Measurements from ENCODE around the gene ACER2.
A peak's percentile ranks its signal among the peaks of the same experiment; 100 is the strongest.

The ACER2 gene

DNA sequence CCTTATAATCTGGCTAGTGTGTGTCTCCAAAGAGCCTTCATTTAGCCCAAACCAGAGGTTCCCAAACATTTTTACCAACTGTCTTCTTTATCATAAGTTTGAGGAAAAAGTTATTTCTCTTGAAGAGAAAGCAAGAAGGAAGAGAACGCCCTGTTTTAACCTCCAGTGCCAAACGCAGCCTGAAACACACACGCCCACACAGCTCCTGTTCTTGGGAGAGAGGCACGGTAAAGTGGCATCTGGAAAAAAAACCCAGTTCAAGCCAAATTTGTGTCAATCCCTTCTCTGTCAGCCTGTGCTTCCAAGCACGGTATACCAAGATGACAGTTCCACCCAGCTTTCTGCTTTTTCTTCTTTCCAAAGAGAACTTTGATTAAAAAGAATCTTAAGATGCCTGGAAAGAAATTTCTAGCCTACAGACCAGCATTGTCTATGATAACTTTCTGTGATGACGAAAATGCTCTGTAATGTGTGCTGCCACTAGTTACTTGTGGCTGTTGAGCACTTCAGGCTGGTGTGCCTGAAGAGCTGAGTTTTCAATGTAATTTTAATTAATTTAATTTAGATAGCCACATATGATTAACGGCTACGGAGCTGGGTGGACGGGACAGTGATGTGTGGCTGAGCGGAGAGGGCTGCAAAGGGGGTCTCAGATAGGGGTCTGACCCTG, 62.3 kb downstream of the ACER2 start:
- in situ Hi-C loops (cut with HindIII; ENCODE audit: low pct_ligation_motif_present, low pct_unique_long_range_greater_than_20kb, low sequenced_read_pairs): no loop called here
- DNase-seq: no peak

DNA sequence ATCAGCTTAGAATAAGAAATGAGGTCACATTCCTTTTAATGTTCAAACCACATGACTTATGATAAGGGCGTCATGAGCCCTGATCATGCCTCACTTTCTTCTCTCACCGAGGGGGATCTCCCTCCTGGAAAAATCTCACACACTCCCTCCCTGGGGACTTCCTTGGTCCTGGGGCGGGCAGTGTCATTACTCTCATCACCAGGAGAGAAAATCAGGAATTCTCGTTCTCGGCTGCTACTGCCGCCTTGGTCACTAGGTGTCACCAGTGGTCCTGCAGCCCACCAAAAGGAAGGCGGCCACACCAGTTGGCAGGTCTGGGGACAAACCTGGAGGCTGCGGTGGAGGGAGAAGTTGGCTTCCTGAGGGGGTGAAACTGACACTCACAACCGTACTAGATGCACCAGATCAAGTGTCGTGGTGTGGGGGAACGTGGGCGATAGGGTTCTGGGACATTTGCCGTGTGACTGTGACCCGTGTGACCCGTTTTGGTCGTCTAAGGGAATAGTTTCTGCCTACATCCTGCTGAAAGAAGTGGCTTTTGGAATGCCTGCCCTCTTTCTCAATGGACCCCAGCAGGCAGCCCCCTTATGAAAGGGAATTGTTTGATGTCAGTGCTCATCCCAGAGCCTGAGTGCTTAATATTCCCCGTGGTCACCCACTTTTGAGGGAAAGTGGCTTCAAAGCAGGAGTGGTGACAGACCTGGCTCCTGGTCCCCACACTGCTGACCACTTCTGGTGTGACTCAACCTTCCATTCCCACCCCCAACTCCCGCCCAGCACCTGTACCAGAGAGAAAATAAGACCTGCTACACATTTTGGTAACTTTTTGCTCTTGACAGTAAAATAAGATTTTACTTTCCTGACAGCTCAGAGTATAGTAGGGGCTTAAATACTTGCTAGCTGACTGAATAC, 63.2 kb downstream of the ACER2 start:
- in situ Hi-C loops (cut with HindIII; ENCODE audit: low pct_ligation_motif_present, low pct_unique_long_range_greater_than_20kb, low sequenced_read_pairs): no loop called here
- DNase-seq: peak; percentile 61

DNA sequence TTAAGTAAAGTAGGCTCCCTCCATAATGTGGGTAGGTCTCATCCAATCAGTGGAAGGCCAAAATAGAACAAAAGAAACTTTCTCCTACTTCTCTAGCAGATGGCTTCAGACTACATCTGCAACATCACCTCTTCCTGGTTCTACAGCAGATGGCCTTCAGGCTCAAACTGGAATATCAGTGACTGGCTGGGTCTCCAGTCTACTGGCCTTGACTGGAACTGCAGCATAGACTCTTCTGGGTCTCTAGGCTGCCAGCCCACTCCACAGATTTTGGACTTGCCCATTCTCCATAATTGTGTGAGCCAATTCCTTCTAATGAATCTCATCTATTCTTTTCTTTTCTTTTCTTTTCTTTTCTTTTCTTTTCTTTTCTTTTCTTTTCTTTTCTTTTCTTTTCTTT, 64.8 kb downstream of the ACER2 start:
- in situ Hi-C loops (cut with HindIII; ENCODE audit: low pct_ligation_motif_present, low pct_unique_long_range_greater_than_20kb, low sequenced_read_pairs): no loop called here
- DNase-seq: no peak

GRCh38 chr9:19479874-19480273, 71.1 kb downstream of the ACER2 start:
- in situ Hi-C loops (cut with HindIII; ENCODE audit: low pct_ligation_motif_present, low pct_unique_long_range_greater_than_20kb, low sequenced_read_pairs): no loop called here
- no peak for DNase-seq

GRCh38 chr9:19480345-19480744, 71.5 kb downstream of the ACER2 start:
- no peak for DNase-seq
- in situ Hi-C loops (cut with HindIII; ENCODE audit: low pct_ligation_motif_present, low pct_unique_long_range_greater_than_20kb, low sequenced_read_pairs): no loop called here

GRCh38 chr9:19481121-19481870, 72.5 kb downstream of the ACER2 start:
- DNase-seq: no peak
- in situ Hi-C loops (cut with HindIII; ENCODE audit: low pct_ligation_motif_present, low pct_unique_long_range_greater_than_20kb, low sequenced_read_pairs): no loop called here

GRCh38 chr9:19481971-19482404, 73.2 kb downstream of the ACER2 start:
- DNase-seq: no peak
- in situ Hi-C loops (cut with HindIII; ENCODE audit: low pct_ligation_motif_present, low pct_unique_long_range_greater_than_20kb, low sequenced_read_pairs): no loop called here

DNA sequence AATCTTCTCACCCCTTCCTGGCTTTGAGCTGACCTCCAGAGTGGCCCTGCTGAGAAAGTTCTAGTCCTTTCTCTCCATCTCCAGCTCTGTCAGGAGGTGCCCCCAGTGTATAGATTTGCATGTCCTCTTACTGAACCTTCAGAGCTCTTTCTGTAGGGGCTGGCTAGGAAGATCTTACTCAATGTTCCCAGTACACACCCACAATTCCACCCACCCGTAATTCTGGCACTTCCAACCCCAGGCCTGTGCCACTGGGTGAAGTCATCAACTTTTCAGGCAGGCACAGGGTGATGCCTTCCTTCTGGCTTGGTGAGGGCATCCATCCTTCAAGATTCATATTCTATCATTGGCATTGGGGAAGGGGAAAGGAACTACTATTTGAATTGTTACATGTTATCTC, 75.9 kb downstream of the ACER2 start:
- in situ Hi-C loops (cut with HindIII; ENCODE audit: low pct_ligation_motif_present, low pct_unique_long_range_greater_than_20kb, low sequenced_read_pairs): no loop called here
- no peak for DNase-seq

- no peak for DNase-seq
- in situ Hi-C loops (cut with HindIII; ENCODE audit: low pct_ligation_motif_present, low pct_unique_long_range_greater_than_20kb, low sequenced_read_pairs): no loop called here
These were observed 76.4 kb downstream of the ACER2 start for GRCh38 chr9:19485193-19485592.

DNA sequence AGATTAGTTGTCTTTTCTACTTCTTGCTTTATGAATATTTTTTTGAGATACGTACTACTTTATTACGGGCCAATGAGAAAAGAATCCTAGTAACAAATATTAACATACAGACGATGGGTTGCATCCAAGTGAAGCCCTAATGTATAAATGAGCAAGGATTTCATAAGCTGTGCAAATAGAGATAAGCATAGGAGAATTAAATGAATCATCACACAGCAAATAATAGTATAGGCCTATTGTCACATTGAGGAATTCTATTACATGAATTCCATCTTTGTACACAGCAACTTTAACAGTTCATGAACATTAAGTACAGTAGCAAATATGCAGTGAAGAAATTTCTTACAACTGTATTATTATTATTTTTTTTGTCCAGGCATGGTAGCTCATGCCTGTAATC, 78.0 kb downstream of the ACER2 start:
- no peak for DNase-seq
- in situ Hi-C loops (cut with HindIII; ENCODE audit: low pct_ligation_motif_present, low pct_unique_long_range_greater_than_20kb, low sequenced_read_pairs): no loop called here

- in situ Hi-C loops (cut with HindIII; ENCODE audit: low pct_ligation_motif_present, low pct_unique_long_range_greater_than_20kb, low sequenced_read_pairs): no loop called here
- no peak for DNase-seq
These were observed 79.9 kb downstream of the ACER2 start for GRCh38 chr9:19488721-19489120.

DNA sequence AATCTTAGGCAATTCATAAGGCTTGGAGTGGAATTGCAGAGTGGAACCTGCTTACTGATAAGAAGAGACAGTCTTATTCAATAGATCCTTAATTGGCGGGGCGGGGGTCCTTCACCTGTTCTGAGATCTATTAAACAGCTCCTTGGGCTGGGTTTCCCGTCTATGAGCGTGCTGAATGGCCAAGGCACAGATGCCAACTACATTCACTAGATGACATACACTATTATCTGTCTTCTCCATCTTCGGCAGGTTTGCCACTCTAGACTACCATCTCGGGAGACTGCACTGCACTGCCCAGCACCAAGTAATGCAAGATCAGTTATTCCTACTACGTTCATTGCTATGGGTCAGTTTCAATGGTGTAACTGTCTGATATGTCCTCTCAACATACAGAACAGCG, 81.5 kb downstream of the ACER2 start:
- no peak for DNase-seq
- in situ Hi-C loops (cut with HindIII; ENCODE audit: low pct_ligation_motif_present, low pct_unique_long_range_greater_than_20kb, low sequenced_read_pairs): no loop called here

- in situ Hi-C loops (cut with HindIII; ENCODE audit: low pct_ligation_motif_present, low pct_unique_long_range_greater_than_20kb, low sequenced_read_pairs): no loop called here
- no peak for DNase-seq
These were observed 82.0 kb downstream of the ACER2 start for GRCh38 chr9:19490828-19491227.

DNA sequence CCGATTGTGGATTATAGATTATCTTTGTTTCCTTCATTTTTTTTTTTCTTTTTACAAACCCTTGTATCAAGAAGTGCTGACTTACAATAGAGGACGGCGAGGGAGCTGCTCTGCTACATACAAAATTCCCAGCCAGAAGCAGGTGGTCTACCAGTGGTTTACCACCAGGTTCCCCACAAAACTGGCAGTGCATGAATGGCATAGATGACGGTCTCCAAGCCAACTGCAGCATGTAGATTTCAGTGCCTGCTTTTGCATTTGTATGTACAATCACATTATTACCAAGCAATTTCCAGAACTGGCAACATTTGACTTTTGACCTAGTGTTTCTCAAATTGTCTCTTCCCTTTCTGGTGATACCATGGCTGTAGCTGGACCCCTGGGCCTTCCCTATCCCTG, 84.0 kb downstream of the ACER2 start:
- DNase-seq: no peak
- in situ Hi-C loops (cut with HindIII; ENCODE audit: low pct_ligation_motif_present, low pct_unique_long_range_greater_than_20kb, low sequenced_read_pairs): no loop called here

DNA sequence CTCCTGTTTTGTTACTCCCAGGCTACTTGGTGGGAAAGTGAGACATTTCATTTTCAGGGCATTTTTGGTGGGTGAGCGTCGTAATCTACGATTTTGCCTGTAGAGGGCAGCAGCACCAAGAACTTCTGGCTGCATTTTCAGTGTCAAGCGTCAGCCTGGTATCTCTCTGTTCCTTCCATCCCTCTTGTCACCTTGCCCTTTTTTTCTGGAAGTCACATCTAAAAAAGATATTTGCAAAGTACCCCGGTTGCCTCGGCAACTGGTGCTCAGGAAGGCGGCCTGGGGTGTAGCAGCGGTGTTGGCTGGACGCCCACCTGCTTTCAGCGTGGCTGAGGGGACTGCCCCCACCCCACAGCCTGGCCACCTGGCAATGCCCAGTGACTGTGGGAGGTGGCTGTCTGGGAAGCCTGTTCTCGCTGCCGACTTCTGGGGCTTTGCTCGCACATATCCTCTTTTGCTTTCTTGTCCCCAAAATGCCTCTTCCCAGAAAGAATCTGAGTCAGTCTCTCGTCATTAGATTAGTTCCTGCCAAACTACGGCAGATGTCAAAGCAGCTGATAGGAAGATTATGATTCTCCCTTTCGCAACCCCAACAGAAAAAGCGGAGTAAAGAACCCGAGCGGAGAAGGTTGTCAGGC, 84.5 kb downstream of the ACER2 start:
- in situ Hi-C loops (cut with HindIII; ENCODE audit: low pct_ligation_motif_present, low pct_unique_long_range_greater_than_20kb, low sequenced_read_pairs): no loop called here
- peak; percentile 43 for DNase-seq

DNA sequence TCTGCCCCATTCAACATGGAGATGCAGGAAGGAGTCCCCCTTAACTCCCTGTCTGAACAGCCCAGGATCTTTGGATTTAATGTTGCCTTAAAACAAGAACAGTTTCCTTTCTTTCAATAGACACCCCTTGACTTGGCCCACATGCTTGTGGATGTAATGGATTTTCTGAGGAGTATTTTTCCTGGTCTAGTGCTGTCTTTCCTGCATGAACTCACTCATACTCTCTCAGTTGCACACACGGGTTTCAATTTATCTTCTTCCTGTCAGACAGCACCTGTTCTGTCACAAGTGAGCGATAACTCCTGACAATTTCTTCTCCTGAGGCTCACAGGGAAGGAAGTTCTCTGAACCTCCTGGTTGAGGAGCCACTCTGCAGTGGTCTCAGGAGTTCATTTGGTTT, 85.1 kb downstream of the ACER2 start:
- in situ Hi-C loops (cut with HindIII; ENCODE audit: low pct_ligation_motif_present, low pct_unique_long_range_greater_than_20kb, low sequenced_read_pairs): no loop called here
- no peak for DNase-seq

DNA sequence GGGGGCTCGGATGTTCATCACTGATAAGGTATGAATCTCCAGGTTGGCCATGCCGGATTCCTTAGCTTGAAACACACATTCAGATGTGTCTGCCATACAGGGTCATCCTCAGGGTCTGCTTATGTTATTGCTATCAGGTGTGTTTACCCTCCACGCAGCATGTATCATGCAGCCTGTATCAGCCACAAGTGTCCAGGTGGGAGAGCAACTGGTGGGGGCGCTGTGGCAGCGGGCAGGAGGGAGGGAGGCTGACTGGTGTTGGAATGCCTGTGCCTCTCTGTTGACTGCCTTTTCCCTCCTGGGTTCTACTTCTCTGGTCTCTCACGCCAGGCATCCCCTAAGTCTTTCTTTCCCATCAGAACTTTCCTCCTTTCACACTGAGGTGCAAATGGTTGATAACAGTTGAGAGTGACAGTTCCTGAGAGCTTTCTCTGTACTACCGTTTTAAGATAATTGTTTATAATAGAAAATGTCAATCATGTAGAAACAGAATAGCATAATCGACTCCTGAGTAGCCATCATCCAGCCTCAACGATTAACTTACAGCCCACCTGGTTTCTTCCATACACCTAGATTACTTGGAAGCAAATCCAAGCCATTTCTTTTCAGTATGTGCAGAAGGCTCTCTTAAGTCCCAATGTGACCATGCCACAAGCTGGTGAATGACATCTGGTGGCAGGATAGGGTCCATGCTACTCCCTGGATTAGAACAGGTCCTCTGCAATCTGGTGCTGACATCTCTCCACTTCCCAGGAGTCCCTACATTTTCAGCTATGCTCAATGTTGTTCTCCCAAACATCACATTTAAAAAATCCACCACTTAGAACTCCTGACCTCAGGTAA, 86.6 kb downstream of the ACER2 start:
- no peak for DNase-seq
- in situ Hi-C loops (cut with HindIII; ENCODE audit: low pct_ligation_motif_present, low pct_unique_long_range_greater_than_20kb, low sequenced_read_pairs): no loop called here

All from ACHN (cell line).